ENCODE results near the gene DENND2A.
"Not testable (repeated sequence)": the region's sequence is repeated elsewhere in the genome, so short reads cannot be mapped to it uniquely, and the experiment has no call there.

DENND2A gene

GRCh38 chr7:140551355-140552239, 89.0 kb downstream of the DENND2A start:
- no peak for TF ChIP-seq ZNF274 (IDR thresholded peaks at IDR 0.05; ENCODE audit: low read depth, low read length)

DNA sequence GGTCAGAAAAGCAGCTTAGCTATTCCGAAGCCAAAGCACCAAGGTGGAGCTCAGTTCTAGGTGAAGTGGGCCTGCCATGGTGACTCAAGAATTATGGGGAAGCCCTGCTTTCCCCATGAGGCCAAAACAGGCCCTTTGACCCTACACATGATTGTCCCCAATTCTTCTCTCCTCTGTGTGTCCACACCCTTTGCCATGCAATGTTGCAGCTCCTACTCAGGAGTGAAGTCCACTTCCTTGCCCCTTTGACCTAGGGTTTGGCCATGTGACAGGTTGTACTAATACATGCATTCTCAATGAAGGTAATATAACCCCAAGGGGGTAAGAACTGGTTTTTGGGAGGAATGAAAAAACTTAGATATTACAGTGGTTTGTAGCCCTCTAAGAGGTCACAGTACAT, 93.7 kb downstream of the DENND2A start:
- no peak overlapping the region for H3K4me3 ChIP-seq (ENCODE audit: low read length)
- TF ChIP-seq ZNF274 (IDR thresholded peaks at IDR 0.05; ENCODE audit: low read depth, low read length), result no peak

More at GRCh38 chr7:140551355-140552239, 89.0 kb downstream of the DENND2A start:
- H3K4me3 ChIP-seq (ENCODE audit: low read length), result no peak overlapping the region

DNA sequence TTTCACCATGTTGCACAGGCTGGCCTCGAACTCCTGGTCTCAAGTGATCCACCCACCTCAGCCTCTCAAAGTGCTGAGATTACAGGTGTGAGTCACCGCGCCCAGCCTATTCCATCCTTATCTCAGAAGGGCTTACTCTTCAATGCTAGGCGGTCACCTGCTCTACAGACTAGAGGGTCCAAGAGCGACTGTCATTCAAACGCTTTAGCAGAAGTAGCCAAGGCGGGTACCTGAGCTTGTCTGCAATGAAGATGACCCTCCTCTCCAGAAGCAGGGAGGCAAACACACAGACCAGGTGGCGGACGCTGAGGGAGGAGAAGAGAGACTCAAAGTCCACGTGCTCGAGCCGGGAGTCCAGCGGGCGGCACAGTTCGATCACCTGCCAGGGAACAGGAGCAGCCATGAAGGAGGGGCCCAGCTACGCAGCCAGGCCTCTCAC, 96.2 kb downstream of the DENND2A start:
- no peak overlapping the region for H3K4me3 ChIP-seq (ENCODE audit: low read length)
- TF ChIP-seq ZNF274 (IDR thresholded peaks at IDR 0.05; ENCODE audit: low read depth, low read length), result no peak

DNA sequence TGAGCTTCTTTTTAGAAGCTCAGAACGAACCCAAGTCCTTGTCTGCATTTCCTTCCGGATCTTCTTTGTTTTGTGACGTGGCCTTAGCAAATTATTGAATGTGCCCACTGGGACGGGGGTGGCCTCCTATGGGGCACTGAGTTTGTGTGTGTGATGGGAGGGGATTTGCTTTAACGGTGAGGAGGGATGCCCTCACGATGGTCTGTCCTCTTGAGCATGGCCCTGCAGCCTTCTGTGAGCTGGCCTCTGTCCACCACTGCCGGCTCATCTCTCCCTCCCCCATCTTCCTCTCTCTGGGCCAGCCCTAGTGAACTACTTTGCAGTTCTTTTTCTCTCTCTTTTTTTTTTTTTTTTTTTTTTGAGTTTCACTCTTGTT, 98.4 kb downstream of the DENND2A start:
- no peak for TF ChIP-seq ZNF274 (IDR thresholded peaks at IDR 0.05; ENCODE audit: low read depth, low read length)
- H3K4me3 ChIP-seq (ENCODE audit: low read length), result no peak overlapping the region

- TF ChIP-seq ZNF274 (IDR thresholded peaks at IDR 0.05; ENCODE audit: low read depth, low read length), result no peak
- no peak overlapping the region for H3K4me3 ChIP-seq (ENCODE audit: low read length)
These were observed 98.9 kb downstream of the DENND2A start for GRCh38 chr7:140541513-140542227.

GRCh38 chr7:140541176-140541512, 99.5 kb downstream of the DENND2A start:
- H3K4me3 ChIP-seq (ENCODE audit: low read length), result no peak overlapping the region
- no peak for TF ChIP-seq ZNF274 (IDR thresholded peaks at IDR 0.05; ENCODE audit: low read depth, low read length)

GRCh38 chr7:140540136-140540777, 100.4 kb downstream of the DENND2A start:
- no peak overlapping the region for H3K4me3 ChIP-seq (ENCODE audit: low read length)
- no peak for TF ChIP-seq ZNF274 (IDR thresholded peaks at IDR 0.05; ENCODE audit: low read depth, low read length)

DNA sequence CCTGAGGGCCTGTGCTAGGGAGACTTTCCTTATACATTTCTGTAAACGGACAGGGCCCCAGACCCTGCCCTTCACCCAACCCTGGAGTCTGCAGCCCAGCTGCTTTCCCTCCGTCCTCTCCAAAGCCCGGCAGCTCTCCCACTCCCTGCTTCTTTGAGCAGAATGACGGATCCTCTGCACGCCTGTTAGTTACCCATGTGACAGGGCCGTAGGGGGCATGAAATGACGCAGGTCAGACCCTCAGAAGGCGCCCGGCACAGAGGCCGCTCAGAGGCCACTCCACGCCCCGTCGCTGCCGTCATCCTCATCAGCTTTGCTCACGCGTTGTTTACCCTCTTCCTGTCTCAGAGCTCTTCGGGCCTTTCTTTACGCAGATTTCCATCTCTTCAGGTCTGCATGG, 101.2 kb downstream of the DENND2A start:
- TF ChIP-seq ZNF274 (IDR thresholded peaks at IDR 0.05; ENCODE audit: low read depth, low read length), result no peak
- no peak overlapping the region for H3K4me3 ChIP-seq (ENCODE audit: low read length)

GRCh38 chr7:140537750-140538482, 102.7 kb downstream of the DENND2A start:
- no peak for TF ChIP-seq ZNF274 (IDR thresholded peaks at IDR 0.05; ENCODE audit: low read depth, low read length)
- H3K4me3 ChIP-seq (ENCODE audit: low read length), result no peak overlapping the region

GRCh38 chr7:140534743-140535142, 105.9 kb downstream of the DENND2A start:
- no peak overlapping the region for H3K4me3 ChIP-seq (ENCODE audit: low read length)
- TF ChIP-seq ZNF274 (IDR thresholded peaks at IDR 0.05; ENCODE audit: low read depth, low read length), result no peak

DNA sequence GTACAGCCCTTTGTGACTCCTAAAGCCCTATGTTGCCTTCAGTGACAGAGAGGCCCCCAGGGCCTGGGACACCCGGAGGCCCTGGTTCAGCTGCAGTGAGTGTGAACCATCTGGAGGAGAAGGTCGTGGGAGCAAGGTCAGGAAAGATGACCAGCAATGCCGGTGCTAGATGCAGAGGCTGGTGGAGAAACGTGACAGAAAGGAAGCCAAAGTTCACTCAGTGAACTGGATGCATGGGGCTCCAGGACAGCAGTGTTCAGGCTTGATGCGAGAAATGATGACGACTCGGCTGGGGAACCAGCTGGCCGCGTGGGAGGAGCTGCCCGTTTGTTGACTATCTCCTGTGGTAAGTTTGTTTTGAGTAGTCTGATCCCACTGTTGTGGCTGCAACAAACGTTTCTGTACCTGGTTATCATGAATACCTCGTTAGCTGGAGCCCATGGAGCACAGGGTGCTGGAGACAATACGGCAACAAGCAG, 107.2 kb downstream of the DENND2A start:
- H3K4me3 ChIP-seq (ENCODE audit: low read length), result no peak overlapping the region
- TF ChIP-seq ZNF274 (IDR thresholded peaks at IDR 0.05; ENCODE audit: low read depth, low read length), result no peak

DNA sequence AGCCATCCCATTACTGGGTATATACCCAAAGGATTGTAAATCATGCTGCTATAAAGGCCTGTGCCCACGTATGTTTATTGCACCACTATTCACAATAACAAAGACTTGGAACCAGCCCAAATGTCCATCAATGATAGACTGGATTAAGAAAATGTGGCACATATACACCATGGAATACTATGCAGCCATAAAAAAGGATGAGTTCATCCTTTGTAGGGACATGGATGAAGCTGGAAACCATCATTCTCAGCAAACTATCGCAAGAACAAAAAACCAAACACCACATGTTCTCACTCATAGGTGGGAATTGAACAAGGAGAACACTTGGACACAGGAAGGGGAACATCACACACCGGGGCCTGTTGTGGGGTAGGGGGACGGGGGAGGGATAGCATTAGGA, 111.2 kb downstream of the DENND2A start:
- not testable (repeated sequence) for H3K4me3 ChIP-seq (ENCODE audit: low read length)

DNA sequence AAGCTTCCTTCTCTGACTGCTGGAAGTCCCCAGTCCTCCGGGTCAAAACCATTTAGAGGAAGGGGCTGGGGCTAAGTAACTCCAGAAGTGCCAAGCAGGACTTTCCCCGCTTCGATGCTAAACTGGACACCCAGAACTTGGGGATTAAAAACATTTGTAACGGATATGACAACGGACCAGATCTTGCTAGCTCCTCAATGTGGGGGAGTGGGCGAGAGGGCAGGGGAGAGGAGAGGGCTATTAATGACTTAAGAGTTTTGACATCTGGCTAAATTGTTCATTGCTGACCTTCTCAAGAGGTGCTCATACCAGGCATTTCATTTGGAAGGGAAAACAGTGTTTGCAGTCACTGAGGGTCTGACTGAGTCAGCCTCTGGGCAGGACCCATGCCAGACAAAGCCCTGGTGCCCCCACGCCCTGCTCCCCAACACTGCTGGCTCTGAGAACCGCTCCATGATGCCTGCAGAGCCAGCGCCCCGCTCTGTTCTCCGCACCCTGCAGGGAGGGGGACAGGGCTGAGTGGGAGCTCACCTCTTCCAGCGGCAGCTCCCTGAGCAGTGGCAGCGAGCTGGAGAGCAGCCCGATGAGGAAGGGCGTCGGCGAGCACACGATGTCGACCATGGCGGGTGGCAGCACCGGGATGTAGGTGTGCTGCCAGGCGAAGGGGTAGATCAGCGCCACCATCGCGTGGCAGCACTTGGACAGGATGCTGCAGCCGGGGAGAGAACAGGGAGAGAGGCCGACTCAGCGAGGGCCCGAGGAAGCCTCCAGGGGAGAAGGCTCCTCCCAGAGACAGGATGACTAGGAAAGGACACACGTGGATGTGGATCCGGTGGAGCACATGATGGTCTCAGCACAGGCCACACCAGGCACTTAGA, 113.6 kb downstream of the DENND2A start:
- TF ChIP-seq ZNF274 (IDR thresholded peaks at IDR 0.05; ENCODE audit: low read depth, low read length), result no peak

More for the DNA sequence above, 113.6 kb downstream of the DENND2A start:
- no peak overlapping the region for H3K4me3 ChIP-seq (ENCODE audit: low read length)

Measured in GM08714 (cell line).